Suppressor macrophage treated with lipopolysaccharide for 4 hours (primary cell): ENCODE data around the gene MAML3.

Source experiments
- DNase-seq: peaks from one replicate; pipeline ENCODE4 v3.0.0-alpha.2; 2020

The MAML3 gene

DNA sequence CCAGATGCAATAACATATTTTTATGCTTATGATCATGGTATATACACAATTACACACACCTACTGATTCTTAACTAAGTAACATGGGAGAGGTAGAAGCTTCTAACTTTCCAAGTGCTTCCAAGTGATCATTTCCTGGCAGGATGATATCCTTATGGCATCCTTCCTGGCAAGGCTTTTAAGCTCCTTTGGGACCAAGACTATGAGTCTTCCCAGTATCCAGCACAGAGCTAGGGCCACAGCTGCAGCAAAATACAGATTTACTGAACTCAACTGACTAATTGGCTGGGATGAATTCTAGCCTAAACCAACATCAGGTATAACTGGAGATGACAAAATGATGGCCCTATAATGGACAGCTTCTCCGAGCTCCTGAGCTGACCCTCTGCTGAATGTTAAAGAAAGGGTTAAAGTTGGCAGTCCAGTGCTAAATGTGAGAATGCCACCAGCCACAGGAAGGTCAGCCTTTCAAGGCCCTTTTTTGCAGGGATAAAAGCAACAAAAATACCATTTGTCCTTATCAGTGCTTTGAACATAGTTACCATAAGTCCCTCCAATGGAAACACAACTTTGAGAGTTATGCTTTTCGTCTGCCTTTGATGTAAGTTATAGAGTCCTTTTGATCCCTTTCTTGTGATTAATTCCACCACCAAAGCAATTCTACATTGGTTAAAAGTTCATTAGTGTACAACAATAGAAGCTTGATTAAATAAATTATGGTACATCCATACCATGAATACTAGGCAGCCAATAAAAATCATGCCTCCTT lies 415.0 kb downstream of the MAML3 start:
- no peak for DNase-seq

DNA sequence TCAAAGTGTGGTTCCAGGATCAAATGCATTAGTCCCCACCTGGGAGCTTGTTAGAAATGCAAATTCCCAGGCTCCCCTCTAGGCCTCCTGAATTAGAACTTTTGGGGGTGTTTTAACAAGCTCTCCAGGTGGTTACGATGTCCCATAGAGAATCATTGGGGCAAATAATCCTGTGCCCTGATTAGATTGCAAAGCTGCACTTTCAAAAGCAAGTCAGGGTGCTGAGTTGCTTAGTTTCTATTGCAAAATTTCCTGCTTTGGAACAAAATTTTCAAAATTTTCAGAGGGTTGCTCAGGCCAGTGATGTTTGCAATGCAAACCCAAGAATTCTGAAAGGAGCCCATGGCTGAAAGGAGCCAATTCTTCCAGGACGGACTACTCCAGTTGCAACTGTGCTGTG lies 417.3 kb downstream of the MAML3 start:
- peak; percentile 46 for DNase-seq

DNA sequence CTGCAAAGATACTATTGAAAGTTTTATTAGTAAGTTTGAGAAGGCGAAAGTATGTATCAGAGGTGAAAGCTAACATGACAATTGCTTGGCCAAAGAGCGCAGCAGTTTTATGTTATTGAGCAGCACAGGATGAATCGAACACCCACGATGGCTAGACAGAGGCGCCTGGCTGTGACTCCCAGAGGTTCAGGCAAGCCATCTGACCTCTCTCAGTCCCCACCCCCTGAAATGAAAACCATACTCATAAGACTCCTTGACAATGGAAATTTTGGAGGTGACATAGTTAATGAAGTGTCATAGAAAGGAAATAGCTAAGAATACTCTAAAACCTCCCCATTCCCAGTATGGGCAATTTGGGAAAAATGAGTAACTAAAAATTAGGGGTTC lies 417.7 kb downstream of the MAML3 start:
- DNase-seq = peak; percentile 43

DNA sequence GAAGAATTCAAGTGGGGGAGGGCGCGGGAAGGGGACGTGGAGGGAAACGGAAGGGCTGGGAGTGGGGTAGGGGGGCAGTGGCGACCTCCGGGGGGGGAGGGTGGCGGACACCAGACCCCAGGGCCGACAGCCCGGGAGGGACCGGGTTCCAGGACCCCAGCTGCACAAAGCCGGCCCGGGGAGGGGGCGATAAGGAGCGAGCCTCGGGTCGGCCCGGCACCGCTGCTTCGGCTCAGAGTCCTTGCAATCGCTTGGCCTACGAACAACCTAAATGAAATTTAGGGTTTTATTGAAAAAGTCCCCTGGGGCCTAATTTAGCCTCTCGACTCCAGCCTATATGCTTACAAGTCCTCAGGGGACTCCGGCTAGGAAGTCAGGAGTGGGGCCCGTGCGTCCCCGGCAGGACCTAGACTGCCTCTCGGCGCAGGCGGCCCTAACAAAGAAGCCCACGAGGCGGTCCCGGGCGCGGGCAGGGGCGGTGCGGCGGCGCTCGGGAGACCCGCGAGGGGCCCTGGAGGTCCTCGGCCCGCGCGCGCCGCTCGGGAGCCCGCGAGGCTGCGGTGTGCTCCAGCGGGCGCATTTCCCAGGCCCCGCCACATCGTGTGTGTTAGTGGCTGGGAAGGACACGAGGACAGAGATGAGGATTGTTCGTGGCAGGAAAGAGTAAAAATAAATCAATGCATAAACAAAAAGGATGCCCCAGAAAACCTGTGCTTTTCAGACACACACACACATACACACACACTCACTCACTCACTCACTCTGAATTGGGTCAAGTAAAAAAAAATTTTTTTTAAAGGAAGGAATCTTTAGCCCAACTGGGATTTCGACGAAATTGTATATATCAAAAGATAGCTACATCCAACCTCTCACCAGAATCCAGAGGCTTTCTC lies 418.4 kb downstream of the MAML3 start:
- peak; percentile 6 for DNase-seq

DNA sequence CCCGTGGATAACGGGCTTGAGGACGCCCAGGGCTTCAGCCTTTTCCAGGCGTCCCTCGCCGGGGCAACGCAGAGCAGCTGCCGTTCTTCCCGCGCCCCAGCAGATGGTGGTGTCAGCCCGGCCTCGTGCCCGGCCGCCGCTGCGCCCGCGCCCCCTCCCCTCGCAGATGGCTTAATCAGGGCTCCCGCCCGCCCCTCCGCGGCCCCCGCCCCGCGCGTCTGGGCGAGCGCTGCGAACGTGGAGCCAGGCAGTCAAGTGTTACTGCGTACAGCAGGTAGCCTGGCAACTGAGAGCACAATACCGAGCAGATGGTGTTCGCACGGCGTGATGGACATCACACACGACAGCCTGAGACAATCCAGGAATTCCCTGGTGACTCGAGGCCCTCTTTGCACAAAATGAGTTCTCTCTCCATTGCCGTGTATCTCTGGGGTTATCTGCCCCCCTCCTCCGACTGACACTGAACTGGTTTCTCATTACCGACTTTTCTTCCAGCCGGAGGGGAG lies 419.1 kb downstream of the MAML3 start:
- peak; percentile 77 for DNase-seq

DNA sequence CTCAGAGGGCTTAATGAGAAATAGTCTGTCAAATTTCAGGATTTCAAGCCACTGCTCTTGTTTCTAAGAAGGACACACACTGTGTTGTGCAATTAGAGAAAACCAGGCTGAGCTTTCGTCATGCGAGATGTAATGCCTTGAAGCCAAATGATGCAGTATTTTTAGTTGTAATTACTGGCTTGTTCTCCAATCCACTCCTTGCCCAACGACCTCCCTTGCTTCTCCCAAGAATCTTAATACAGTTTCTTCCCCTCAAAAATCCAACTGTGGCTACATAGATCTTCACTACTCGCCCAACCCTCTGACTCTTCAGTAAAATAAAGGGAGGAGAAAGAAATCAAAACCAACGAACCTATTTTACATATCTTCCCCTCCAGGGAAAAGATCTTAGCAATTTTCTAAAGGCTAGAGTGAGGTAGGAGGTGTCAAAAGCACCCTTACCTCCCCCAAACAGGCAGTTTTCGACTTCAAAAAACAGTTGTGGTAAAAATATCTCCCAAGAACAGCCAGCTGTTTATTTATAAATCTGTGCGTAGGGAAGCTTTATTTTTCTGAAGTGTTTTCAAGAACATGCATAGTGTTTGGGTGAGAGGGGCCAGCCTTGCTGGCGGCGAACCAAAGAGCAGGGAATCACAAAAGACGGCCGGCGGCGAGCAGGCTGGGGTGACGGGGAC lies 419.6 kb downstream of the MAML3 start:
- peak; percentile 90 for DNase-seq

DNA sequence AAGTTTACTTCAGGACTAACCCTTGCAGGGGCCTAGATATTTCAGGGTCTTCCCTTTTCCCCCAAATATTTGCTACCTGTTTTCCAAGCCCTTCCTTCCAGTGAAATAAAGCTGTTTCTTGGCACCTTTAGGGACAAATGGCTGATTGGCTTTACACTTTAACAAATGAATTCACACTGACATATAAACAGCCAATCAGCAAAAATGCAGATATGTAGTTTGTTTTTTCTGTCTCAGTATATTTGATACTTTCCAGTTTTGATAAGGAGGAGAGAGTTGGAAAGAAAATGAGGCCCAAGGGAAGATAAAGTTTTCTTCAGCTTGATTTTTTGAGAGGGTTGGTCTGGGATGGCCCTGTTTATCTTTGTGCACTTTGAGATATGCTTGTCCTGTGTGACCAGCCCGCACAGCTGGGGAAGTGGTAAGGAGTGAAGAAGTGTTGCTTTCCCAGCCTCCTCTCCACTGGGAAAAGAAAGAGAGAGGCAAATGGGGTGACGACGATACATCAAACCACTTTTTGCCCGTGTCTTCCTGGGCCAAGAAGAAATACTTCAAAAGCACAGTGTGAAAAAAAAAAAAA lies 420.9 kb downstream of the MAML3 start:
- no peak for DNase-seq

DNA sequence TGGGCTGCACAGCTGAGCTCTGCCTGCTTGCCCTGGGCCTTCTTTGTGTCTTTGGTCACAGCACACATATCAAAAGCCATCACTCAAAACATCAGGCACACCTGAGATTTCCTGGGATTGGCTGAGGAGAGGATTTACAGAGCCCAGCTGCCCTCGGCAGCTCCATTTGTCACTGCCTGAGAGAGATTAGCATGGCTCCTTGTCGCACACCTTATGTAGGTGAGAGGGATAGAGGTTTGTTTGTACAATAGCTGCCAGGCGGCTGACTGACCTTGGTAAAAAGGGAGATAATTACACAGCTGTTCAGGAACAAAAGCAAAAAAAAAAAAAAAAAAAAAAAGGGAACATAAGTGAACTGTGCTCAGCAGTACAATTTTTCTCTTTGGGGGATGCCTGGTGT lies 425.1 kb downstream of the MAML3 start:
- no peak for DNase-seq

DNA sequence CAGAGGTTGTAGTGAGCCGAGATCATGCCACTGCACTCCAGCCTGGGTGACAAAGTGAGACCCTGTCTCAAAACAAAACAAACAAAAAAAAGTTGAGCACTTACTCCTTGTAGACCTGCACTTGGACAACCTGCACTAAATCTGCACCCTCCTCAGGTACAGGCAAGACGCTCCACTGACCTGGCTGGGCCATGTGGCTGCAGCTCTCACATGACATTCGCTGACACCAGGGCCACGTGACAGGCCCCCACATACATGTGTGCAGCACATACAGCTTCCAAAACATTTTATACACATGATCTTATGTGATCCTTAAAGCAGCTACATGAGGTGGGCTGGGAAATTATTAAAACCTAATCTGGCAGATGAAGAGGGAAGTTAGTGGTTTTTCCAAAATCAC lies 425.8 kb downstream of the MAML3 start:
- no peak for DNase-seq

DNA sequence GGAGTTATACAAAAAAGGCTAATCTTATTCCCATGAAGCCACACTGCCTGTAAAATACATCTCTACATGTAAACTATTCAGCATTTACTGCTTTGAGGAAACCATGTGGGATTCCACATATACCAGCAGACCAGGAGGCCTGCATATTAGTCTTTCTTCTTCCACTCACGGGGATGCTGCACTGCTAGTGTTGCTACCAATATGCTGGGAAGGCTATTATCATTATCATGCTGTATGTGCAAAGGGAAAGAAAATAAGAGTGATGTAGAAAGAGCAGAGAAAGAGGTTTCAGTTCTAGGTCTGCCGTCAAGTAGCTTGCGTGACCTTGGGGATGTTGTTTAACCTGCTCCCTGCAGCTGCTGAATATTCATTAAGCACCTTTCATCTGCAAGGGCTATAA lies 427.4 kb downstream of the MAML3 start:
- no peak for DNase-seq

DNA sequence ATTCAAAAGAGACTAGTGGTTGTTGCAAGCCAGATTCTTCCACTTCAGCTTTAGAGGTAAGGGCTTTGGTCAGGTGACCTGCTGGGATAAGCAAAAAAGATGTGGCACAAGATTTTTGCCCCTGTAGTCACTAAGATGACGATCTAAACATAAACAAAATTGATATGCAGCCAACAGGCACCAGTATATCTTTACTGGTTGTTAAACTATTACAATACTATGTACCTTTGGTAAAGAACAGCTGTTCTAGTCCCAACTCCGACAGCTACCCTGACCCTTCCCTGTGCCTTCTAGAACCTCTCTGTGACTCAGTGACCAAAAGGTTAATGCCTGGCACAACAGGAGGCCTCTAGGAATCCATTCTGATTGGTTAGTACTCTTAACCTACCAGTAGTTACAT lies 428.7 kb downstream of the MAML3 start:
- DNase-seq = no peak

DNA sequence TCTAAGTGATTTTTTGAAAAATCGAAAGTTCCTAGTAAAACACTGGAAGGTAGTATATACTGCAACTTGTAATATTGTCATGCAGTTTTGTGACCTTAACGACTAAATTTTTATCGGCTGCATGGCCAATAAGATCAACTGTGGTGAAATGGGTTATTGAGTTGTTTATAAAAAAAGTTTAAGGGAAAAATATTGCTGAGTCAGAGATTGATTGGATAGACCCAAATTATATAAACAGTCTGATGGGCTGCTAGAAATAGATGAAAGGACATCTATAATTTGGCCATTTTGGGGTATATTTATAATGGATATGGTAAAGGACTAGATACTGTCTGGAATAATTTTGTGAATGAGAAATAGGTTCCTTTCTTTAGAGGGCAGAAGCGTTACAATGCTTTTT lies 432.2 kb downstream of the MAML3 start:
- DNase-seq = no peak

DNA sequence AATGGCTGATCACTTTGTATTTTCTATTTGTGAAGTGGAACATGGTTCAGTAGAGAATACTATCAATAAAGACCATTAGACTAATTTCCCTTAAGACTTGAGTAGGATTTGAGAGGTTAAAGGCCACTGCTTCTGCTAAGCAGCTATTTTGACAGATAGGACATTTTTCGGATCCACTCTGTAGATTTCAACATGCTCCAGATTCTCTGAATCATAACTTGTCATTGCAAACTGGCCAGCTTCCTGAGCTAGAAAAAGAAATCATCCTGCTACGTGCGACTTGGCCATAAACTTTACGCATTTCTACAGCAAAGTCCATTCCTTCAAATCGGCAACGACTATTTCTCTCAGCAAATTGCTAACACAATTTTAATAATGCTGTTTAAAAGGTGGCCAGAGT lies 433.2 kb downstream of the MAML3 start:
- DNase-seq = no peak

DNA sequence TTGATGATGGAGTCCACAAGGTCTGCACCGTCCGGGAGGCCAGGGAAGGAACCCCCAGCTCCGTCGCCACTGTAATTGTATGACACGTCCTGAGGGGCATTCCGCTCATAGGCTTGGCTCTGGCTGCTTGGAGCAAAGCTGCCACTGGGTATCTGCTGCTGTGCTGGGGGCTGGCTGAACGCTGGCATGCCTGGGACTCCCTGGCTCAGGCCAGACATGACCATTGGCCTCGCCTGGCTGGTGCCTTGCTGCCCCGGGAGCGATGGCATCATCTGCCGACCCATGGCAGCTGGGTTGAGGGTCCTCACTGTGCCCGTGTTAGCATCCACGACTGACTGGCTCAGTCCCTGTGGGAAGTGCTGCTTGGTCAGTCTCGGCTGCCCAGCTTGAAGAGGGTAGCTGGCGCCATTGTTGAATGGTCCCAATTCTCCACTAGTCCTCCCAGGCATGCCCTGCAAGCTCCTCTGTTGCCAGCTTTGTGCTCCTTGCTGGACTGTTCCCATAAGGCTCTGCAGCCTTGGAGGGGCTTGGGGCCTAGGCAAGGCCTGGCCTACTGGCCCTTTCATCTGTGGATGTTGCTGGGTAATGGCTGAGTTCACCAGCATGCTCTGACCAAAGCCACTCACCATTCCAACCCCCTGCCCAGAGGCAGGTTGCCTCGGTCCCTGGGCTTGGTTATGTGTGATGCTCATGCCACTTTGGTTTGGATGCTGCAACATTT lies 434.4 kb downstream of the MAML3 start:
- DNase-seq = no peak

DNA sequence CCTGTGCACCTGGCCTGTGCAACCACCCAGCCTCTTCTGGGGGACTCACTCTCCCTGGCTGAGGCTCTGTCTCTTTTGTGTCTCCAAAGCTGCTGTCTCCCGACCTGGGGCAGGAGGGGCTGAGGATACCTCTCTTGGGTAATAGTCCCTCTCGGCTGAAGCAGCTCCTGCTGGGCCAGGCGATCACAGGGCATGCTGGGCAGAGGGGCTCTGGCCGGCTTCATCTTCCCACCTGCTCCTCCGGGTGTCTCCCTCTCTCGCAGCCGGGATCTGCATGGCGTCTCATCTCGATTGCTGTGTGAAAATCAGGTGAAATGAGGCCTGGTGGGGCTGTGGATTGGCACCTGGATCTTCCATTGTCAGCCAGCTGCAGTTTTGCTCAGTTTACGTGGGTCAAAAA lies 435.2 kb downstream of the MAML3 start:
- DNase-seq = no peak

DNA sequence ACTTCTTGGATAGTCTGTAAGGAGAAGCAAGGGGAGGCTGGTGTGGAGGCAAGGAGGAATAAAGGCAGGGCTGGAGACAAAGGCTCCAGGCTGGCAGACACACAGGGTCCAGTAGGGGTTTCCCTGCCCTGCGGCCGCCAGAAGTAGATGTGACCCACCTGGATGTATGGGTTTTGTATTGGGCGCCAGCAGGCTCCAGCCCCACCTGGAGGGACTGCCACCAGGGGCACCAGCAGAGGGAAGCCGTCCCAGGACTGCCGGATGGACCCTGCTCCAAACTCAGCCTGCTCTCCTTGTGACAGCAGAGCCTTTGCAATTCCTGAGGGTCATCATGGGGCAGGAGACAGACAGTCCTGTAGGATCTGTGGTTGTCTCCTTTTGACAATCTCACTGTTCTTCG lies 435.6 kb downstream of the MAML3 start:
- DNase-seq = no peak

DNA sequence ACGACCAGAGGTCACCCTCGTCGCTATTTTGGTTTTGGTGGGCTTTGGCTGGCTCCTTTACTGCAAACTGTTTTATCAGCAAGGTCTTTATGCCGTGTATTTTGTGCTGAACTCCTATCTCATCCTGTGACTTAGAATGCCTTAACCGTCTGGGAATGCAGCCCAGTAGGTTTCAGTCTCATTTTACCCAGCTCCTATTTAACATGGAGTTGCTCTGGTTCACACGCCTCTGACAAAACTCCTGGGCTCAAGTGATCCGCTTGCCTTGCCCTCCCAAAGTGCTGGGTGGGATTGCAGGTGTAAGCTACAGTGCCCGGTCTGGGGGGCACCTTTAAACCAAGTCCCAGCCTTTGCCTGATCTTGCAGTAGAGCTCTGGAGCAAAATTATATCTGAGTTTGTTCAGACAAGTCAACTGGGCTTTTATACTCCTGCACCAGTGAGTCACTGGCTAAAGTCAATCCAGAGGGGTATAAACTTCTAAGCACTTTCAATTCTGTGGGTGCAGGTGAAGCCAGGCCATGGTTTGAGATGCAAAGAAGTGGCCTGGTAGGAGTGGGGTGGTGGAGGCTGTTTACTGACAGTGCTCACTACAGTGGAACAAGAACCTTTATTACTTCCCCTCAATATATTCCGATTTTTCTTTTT lies 438.1 kb downstream of the MAML3 start:
- no peak for DNase-seq

DNA sequence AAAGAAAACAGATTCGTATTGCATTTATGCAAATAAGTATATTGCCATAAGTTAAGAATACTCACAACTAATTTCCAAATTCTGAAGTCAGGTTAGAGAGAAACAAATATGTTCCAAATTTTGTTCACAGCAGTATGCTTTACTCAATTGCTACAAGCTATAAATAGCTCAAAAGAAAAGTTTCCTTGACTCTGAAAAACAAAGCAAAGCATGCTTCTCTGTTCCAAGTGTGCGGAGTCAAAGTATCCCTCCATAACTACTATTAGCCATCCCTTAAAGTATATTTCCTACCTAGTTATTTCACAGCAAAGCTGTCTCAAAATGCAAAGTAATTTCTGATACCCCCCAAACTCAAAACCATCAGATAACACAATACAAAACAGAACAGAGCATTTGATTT lies 441.1 kb downstream of the MAML3 start:
- DNase-seq = no peak

DNA sequence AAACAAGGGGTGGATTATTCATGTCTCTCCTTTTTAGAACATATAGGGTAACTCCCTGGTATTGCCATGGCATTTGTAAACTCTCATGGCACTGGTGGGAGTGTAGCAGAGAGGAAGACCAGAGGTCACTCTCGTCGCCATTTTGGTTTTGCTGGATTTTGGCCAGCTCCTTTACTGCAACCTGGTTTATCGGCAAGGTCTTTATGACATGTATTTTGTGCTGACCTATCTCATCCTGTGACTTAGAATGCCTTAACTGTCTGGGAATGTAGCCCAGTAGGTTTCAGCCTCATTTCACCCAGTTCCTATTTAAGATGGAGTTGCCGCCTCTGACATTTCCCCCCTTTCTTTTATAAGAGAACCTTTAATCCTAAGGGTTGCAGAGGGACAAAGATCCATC lies 442.5 kb downstream of the MAML3 start:
- DNase-seq = no peak

DNA sequence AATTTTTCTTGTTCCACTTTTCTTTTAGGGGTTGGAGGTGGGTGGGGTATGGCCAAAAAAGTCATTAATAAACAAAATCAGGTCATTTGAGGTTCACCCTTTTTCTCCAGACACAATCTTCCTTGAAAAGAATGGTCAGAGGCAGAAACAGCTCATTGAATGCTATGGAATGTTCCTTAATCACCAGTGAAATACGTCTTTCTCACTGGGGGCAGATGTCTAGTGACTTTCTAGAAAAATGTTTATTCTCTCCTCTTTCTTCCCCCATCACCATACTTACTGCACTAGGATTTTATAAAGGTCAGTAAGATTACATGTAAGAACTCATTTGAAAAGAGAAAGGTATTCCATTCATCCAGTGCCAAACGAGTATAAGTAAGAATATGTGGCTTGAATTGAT lies 443.9 kb downstream of the MAML3 start:
- no peak for DNase-seq

DNA sequence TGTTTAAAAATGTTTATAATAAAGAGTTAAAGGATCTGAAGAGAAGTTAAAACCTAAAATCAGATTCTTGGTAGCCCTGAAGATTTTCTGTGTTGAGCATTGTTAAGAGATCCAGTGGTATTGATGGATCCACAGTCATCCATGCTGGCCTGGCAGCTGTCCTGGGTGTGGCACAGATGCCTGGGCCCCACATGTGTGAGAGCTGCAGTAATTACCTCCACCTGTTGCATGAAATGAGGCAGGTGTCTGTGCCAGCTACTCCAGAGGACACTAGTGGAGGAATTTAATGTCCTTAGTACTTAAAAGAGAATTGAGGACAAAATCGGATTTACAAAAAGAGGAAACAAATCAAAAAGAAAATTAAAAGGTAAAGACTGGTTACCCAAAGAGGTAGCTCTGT lies 444.3 kb downstream of the MAML3 start:
- DNase-seq = no peak

DNA sequence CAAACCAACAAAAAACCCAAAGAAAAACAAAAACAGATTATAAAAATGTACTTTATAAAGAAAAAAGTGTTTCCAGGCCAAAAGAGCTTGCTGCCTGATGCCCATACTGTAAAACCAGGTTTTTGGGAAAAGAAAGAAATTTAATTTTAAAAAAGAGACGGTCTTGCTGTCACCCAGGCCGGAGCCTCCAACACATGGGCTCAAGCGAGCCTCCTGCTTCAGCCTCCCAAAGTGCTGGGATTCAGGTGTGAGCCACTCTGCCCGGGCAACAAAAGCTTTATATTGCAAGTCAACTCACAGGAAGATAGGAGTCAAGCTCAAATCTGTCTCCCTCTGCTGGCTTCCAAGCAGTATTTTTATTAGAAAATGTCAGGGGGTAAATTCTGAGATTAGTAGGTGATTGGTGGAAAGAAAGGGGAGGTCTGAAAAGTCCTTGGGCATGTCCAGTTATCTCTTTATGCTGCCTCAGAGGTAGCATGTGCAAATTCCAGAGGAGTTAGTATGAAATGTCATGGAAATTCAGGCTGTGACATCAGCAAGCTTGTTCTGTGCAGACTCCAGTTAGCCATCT lies 449.0 kb downstream of the MAML3 start:
- peak; percentile 5 for DNase-seq
